Heart left ventricle (tissue), 13 donors: Measurements from ENCODE around the gene NPFFR1.

ENCODE experiments used
- POLR2A ChIP-seq, 2 donors: fragments of 450-650 bp; IDR thresholded peaks; one replicate each; pipeline ENCODE4 v1.6.1; 2017; ENCODE audit warnings: antibody characterized with exemption in 2 of 2, mild to moderate bottlenecking in 2 of 2, moderate library complexity in 2 of 2
- TF ChIP-seq, protein P1 (sequence below), 12 donors: fragments of 200-600 bp; sonication (generic) in 4 of 12; IDR thresholded peaks; one replicate each; pipeline versions ENCODE4 v1.5.0 to v1.8.0; 2018 to 2022; ENCODE audit warnings: antibody characterized with exemption in 12 of 12, mild to moderate bottlenecking in 5 of 12
- donor health status: ischemic (EF 13 %, LVEDD 7.1; RV severe dilation, severe dysfunction).
- donor health status: DM: no; HTN: yes; CAD: no.
- donor health status: DM: no; HTN: no; CAD: no.
- donor health status: ischemic (EF 25% LVEDD 6.9; RV normal size, moderate dysfunction).
- donor health status: ischemic (EF 25% LVEDD 5.7; RV mildly dilated, moderate dysfunction).
- donor health status: ischemic (EF 35%, LVEDD 5.7; RV mildly dilated, moderate dysfunction).
- donor health status: nonischemic (EF 11% LVEDD 7.7; RV severe dilation, severe dysfunction).
- donor health status: DM: yes; HTN: yes; CAD: no.
- donor health status: PGD.
- donor health status: ischemic (EF 29% LVEDD 5.4; RV normal size, mild dysfunction).
- donor health status: nonischemic (EF 23%, LVEDD 6.1; RV moderate dilation, normal function).

- TF ChIP-seq, protein P1, sequence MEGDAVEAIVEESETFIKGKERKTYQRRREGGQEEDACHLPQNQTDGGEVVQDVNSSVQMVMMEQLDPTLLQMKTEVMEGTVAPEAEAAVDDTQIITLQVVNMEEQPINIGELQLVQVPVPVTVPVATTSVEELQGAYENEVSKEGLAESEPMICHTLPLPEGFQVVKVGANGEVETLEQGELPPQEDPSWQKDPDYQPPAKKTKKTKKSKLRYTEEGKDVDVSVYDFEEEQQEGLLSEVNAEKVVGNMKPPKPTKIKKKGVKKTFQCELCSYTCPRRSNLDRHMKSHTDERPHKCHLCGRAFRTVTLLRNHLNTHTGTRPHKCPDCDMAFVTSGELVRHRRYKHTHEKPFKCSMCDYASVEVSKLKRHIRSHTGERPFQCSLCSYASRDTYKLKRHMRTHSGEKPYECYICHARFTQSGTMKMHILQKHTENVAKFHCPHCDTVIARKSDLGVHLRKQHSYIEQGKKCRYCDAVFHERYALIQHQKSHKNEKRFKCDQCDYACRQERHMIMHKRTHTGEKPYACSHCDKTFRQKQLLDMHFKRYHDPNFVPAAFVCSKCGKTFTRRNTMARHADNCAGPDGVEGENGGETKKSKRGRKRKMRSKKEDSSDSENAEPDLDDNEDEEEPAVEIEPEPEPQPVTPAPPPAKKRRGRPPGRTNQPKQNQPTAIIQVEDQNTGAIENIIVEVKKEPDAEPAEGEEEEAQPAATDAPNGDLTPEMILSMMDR (IDR thresholded peaks at IDR 0.05) = peak in 7 of 12 donors; percentile 7 to 36 (median 18)
- TF ChIP-seq POLR2A (IDR thresholded peaks at IDR 0.05) = no peak
Observed at GRCh38 chr10:70267161-70267933, 16.5 kb downstream of the NPFFR1 start.
